Ishikawa (cell line): ENCODE data around the gene RPS6KA6.

Experiments
- CEBPB ChIP-seq: IDR thresholded peaks from 2 replicates; pipeline ENCODE4 v1.6.1; 2012
- CREB1 ChIP-seq: IDR thresholded peaks from 2 replicates; pipeline ENCODE4 v1.6.1; 2012; ENCODE audit warnings: low read depth
- EGR1 ChIP-seq: IDR thresholded peaks from 2 replicates; pipeline ENCODE4 v1.6.1; 2012
- EP300 ChIP-seq: IDR thresholded peaks from 2 replicates; pipeline ENCODE4 v1.6.1; 2012; ENCODE audit warnings: borderline replicate concordance
- FOXM1 ChIP-seq: IDR thresholded peaks from 2 replicates; pipeline ENCODE4 v1.6.1; 2012; ENCODE audit warnings: low read depth, borderline replicate concordance
- MAX ChIP-seq: IDR thresholded peaks from 2 replicates; pipeline ENCODE4 v1.6.1; 2012
- NFIC ChIP-seq: IDR thresholded peaks from 2 replicates; pipeline ENCODE4 v1.6.1; 2012
- RAD21 ChIP-seq: IDR thresholded peaks from 2 replicates; pipeline ENCODE4 v1.6.1; 2012; ENCODE audit warnings: low read depth
- REST ChIP-seq: IDR thresholded peaks from 2 replicates; pipeline ENCODE4 v1.6.1; 2012; ENCODE audit warnings: low read depth, mild to moderate bottlenecking
- TAF1 ChIP-seq: IDR thresholded peaks from 2 replicates; pipeline ENCODE4 v1.6.1; 2012; ENCODE audit warnings: low read depth, mild to moderate bottlenecking
- TCF12 ChIP-seq: IDR thresholded peaks from 2 replicates; pipeline ENCODE4 v1.6.1; 2012; ENCODE audit warnings: low read depth
- TEAD4 ChIP-seq: IDR thresholded peaks from 2 replicates; pipeline ENCODE4 v1.6.1; 2012
- YY1 ChIP-seq: IDR thresholded peaks from 2 replicates; pipeline ENCODE4 v1.6.1; 2012; ENCODE audit warnings: low read depth
- ZBTB7A ChIP-seq: IDR thresholded peaks from 2 replicates; pipeline ENCODE4 v1.6.1; 2012; ENCODE audit warnings: low read depth

- TF ChIP-seq CREB1 (no peak), MAX (no peak), TAF1 (no peak), TCF12 (no peak), EP300 (no peak), CEBPB (no peak), REST (no peak), RAD21 (no peak), NFIC (no peak), FOXM1 (no peak), TEAD4 (no peak), EGR1 (no peak), YY1 (no peak), ZBTB7A (no peak)
These were observed 30.7 kb upstream of the RPS6KA6 start for GRCh38 chrX:84218726-84219125.
